ENCODE data around the gene SVIL.

- TF ChIP-seq POLR2AphosphoS5 (IDR thresholded peaks at IDR 0.05), result no peak
- TF ChIP-seq CTCF (IDR thresholded peaks at IDR 0.05 in 8 of 11, conservative IDR thresholded peaks at IDR 0.05 in 3 of 11), result no peak
- TF ChIP-seq POLR2A (IDR thresholded peaks at IDR 0.05), result no peak
These were observed 217.4 kb downstream of the SVIL start for GRCh38 chr10:29417324-29417723.

All from spleen (tissue), 7 donors.